GM19467 (cell line): Measurements from ENCODE around the gene IL18BP.

Experiments
- ATAC-seq: cut with Tn5 transposase; IDR thresholded peaks from one replicate; pipeline ENCODE4 v1.9.1; 2021; ENCODE audit warnings: mild to moderate bottlenecking, moderate library complexity; ENCODE audit not compliant: unreplicated experiment

The IL18BP gene

GRCh38 chr11:72040491-72041363, 42.0 kb downstream of the IL18BP start:
- no peak for ATAC-seq

- no peak for ATAC-seq
Observed at GRCh38 chr11:72041364-72042063, 42.8 kb downstream of the IL18BP start.

DNA sequence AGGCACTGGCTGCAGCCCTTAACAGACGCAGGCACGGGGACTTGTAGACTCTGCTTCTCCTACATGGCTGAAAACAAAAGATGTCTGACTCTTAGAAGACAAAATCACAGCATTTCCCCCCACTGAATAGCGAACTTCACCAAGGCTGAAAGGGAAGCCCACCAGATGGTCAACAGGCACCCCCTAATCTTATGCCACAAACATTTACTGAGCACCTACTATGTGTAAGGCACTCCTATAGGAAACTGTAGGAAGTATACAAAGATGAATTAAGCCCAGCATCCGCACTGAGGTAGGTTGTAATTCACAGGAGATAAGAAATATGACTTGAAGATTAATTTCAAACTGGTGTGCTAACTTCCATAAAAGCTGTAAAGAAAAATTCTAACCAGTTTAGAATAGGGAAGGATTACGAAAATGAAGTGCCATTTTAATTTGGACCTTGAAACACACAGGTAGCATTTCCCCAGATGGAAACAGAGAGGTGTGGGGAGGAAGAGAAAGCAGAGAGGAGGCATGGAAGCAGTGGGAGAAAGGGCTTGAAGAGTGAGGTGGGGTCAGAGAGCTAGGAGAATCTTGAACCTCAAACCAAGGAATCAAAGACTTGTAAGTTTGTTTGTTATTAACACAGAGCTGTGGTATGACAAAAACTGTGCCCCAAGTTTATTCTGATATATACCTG, 43.5 kb downstream of the IL18BP start:
- ATAC-seq = no peak

DNA sequence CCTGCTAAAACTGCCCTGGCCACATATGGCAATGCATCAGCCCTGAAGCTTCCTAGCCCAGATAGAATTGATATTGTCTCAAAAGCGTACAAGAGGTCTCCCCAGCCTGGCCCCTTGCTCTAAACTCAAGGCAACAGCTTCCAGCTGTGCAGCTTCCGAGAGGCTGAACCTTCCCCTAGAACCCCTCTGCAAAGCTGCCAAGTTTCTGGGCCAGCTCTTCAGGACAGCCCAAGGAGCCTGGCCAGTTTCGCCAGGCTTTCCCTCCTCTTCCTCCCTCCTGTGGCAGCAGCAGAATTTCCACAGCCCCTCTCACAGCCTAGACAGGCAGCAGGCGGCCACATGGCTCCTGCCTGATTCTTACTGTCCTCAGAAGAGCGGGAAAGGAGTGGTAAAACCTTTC, 47.1 kb downstream of the IL18BP start:
- no peak for ATAC-seq

DNA sequence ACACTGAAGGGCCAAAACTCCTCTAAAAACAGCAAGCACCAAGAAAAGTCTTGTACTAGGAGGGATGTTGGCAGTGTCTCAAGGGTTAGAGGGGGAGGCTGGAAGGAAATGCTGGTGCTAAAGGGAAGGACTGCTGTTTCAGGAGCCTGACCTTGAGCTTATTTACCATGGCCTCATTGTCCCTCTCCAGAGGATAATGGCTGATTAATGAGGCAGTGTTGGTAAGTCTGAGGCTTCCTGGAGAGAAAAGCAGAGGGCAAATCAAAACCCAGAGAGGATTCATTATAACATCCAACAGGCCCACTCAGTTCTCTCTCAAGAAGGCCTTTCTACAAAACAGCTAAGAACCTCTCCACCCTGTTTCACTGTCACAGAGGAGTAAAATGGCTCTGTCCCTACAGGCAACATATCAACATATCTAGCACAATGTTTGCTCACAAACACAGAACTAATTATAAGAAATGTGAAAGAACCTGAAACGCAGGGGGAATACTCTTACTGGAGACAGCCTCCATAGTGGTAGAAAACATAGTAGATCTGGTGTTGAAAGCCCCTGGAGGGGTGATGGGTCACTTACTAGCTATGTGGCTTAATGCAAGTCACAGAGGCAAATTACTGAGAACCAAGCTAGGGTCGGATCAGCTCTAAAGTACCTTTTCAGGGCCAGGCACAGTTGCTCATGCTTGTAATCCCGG, 50.2 kb downstream of the IL18BP start:
- no peak for ATAC-seq
